ENCODE data around the gene R3HDM4. TPM values are rescaled to one million over a fixed set of nuclear protein-coding genes. Genes with fewer than 3 reads are reported as not detected.

R3HDM4 gene
- total and polyA plus RNA-seq, 9 of the 15 experiments (the other 6 are each of a cell fraction or from before 2014, with no cell fraction given): 3.2 to 154 (median 59.0) TPM

DNA sequence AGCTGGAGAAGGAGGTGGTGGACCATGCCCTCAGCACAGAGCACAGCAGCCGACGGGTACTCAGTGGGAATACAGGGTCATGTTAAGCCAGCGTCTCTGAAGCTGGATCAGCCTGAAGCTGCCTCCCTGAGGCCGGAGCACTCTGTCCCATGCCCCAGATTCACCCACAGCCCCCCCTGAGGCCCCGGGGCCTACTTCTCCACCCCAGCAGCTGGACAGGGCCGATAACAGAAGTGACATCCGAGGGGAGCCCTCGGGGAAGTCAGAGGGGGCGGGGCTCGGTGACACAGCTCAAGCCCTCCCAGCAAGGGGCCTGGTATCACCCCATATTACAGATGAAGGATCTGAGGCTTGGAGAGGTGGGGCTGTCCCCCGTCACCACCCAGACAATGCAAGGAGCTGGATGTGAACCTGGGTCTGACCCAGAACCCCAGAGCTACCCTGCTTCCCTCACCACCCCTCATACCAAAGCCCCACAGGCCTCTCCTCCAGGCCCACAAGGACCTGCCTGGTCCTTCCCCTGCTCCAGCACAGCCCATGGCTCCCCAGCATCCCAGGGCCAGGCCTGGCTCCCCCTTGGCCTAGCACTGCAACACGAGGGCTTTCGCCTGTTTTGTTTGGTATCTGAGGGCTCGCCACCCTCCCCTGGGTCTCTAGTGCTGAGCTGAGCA lies 5.7 kb downstream of the R3HDM4 start (continued):
- TF ChIP-seq, protein P1, sequence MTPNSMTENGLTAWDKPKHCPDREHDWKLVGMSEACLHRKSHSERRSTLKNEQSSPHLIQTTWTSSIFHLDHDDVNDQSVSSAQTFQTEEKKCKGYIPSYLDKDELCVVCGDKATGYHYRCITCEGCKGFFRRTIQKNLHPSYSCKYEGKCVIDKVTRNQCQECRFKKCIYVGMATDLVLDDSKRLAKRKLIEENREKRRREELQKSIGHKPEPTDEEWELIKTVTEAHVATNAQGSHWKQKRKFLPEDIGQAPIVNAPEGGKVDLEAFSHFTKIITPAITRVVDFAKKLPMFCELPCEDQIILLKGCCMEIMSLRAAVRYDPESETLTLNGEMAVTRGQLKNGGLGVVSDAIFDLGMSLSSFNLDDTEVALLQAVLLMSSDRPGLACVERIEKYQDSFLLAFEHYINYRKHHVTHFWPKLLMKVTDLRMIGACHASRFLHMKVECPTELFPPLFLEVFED (CRISPR knock-in tag; conservative IDR thresholded peaks at IDR 0.05): no peak
- TF ChIP-seq ETV6 (IDR thresholded peaks at IDR 0.05; ENCODE audit: borderline replicate concordance in 1 of 2, low read depth in 2 of 2, low read length in 1 of 2): peak; percentile 42 to 59; a peak in 2 of 4 replicates
- TF ChIP-seq ETV6 (CRISPR knock-in tag; IDR thresholded peaks at IDR 0.05; ENCODE audit: borderline replicate concordance): no peak
- peak; percentile 97 for TF ChIP-seq SMARCE1 (IDR thresholded peaks at IDR 0.05)
- TF ChIP-seq GATAD2A (IDR thresholded peaks at IDR 0.05): peak; percentile 66; the same call in 1 of the 2 replicates
- peak; percentile 77 for TF ChIP-seq HNRNPL (IDR thresholded peaks at IDR 0.05; ENCODE audit: low read depth, low read length)
- peak; percentile 15 for TF ChIP-seq L3MBTL2 (IDR thresholded peaks at IDR 0.05)
- TF ChIP-seq GABPB1 (CRISPR knock-in tag; IDR thresholded peaks at IDR 0.05): peak; percentile 68; the same call in 1 of the 2 replicates
- no peak for TF ChIP-seq HEY1 (CRISPR knock-in tag; IDR thresholded peaks at IDR 0.05; ENCODE audit: borderline replicate concordance)
- peak in 1 of 2 experiments; percentile 85; a peak in 2 of 4 replicates for TF ChIP-seq HDAC1 (IDR thresholded peaks at IDR 0.05)
- TF ChIP-seq ARHGAP35 (IDR thresholded peaks at IDR 0.05; ENCODE audit: partially characterized antibody): no peak
- TF ChIP-seq, protein P2, sequence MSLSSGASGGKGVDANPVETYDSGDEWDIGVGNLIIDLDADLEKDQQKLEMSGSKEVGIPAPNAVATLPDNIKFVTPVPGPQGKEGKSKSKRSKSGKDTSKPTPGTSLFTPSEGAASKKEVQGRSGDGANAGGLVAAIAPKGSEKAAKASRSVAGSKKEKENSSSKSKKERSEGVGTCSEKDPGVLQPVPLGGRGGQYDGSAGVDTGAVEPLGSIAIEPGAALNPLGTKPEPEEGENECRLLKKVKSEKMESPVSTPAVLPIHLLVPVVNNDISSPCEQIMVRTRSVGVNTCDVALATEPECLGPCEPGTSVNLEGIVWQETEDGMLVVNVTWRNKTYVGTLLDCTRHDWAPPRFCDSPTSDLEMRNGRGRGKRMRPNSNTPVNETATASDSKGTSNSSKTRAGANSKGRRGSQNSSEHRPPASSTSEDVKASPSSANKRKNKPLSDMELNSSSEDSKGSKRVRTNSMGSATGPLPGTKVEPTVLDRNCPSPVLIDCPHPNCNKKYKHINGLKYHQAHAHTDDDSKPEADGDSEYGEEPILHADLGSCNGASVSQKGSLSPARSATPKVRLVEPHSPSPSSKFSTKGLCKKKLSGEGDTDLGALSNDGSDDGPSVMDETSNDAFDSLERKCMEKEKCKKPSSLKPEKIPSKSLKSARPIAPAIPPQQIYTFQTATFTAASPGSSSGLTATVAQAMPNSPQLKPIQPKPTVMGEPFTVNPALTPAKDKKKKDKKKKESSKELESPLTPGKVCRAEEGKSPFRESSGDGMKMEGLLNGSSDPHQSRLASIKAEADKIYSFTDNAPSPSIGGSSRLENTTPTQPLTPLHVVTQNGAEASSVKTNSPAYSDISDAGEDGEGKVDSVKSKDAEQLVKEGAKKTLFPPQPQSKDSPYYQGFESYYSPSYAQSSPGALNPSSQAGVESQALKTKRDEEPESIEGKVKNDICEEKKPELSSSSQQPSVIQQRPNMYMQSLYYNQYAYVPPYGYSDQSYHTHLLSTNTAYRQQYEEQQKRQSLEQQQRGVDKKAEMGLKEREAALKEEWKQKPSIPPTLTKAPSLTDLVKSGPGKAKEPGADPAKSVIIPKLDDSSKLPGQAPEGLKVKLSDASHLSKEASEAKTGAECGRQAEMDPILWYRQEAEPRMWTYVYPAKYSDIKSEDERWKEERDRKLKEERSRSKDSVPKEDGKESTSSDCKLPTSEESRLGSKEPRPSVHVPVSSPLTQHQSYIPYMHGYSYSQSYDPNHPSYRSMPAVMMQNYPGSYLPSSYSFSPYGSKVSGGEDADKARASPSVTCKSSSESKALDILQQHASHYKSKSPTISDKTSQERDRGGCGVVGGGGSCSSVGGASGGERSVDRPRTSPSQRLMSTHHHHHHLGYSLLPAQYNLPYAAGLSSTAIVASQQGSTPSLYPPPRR (CRISPR knock-in tag; IDR thresholded peaks at IDR 0.05; ENCODE audit: borderline replicate concordance): peak; percentile 33; the same call in 1 of the 2 replicates
- TF ChIP-seq, protein P3, sequence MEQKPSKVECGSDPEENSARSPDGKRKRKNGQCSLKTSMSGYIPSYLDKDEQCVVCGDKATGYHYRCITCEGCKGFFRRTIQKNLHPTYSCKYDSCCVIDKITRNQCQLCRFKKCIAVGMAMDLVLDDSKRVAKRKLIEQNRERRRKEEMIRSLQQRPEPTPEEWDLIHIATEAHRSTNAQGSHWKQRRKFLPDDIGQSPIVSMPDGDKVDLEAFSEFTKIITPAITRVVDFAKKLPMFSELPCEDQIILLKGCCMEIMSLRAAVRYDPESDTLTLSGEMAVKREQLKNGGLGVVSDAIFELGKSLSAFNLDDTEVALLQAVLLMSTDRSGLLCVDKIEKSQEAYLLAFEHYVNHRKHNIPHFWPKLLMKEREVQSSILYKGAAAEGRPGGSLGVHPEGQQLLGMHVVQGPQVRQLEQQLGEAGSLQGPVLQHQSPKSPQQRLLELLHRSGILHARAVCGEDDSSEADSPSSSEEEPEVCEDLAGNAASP (IDR thresholded peaks at IDR 0.05): no peak
- TF ChIP-seq RBFOX2 (IDR thresholded peaks at IDR 0.05; ENCODE audit: low read depth, low read length): peak; percentile 72
- TF ChIP-seq XRCC5 (IDR thresholded peaks at IDR 0.05; ENCODE audit: low read depth, low read length): peak; percentile 81; the same call in 1 of the 2 replicates
- 0 out of 2 replicates have a peak, but pooled peaks have one; percentile 12 for TF ChIP-seq NFRKB (IDR thresholded peaks at IDR 0.05; ENCODE audit: low read depth)
- TF ChIP-seq, protein P4, sequence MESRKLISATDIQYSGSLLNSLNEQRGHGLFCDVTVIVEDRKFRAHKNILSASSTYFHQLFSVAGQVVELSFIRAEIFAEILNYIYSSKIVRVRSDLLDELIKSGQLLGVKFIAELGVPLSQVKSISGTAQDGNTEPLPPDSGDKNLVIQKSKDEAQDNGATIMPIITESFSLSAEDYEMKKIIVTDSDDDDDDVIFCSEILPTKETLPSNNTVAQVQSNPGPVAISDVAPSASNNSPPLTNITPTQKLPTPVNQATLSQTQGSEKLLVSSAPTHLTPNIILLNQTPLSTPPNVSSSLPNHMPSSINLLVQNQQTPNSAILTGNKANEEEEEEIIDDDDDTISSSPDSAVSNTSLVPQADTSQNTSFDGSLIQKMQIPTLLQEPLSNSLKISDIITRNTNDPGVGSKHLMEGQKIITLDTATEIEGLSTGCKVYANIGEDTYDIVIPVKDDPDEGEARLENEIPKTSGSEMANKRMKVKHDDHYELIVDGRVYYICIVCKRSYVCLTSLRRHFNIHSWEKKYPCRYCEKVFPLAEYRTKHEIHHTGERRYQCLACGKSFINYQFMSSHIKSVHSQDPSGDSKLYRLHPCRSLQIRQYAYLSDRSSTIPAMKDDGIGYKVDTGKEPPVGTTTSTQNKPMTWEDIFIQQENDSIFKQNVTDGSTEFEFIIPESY (CRISPR knock-in tag; IDR thresholded peaks at IDR 0.05): no peak; the same call in none of the 2 replicates
- TF ChIP-seq HDGF (IDR thresholded peaks at IDR 0.05): peak; percentile 71
- TF ChIP-seq TARDBP (IDR thresholded peaks at IDR 0.05): peak; percentile 68; the same call in 1 of the 2 replicates

Data from K562 (cell line).